Gastrocnemius medialis (tissue), 4 donors: Measurements from ENCODE around the gene RPS6KC1.

Experiments
- POLR2A ChIP-seq, 2 donors: fragments of 450-650 bp; IDR thresholded peaks; one replicate each; pipeline ENCODE4 v1.6.1; 2017; ENCODE audit warnings: antibody characterized with exemption in 2 of 2, mild to moderate bottlenecking in 2 of 2, moderate library complexity in 2 of 2
- TF ChIP-seq, protein P1 (sequence below), 5 experiments: fragments of 450-650 bp in 3 of 5; fragments of 200-600 bp in 2 of 5; sonication (generic) in 2 of 5; IDR thresholded peaks in 4 of 5; conservative IDR thresholded peaks in 1 of 5; 1 replicate in 4 of 5; 2 replicates in 1 of 5; pipeline ENCODE4 v1.5.1; 2016 to 2019; ENCODE audit warnings: antibody characterized with exemption in 5 of 5, mild to moderate bottlenecking in 3 of 5, moderate library complexity in 3 of 5

DNA sequence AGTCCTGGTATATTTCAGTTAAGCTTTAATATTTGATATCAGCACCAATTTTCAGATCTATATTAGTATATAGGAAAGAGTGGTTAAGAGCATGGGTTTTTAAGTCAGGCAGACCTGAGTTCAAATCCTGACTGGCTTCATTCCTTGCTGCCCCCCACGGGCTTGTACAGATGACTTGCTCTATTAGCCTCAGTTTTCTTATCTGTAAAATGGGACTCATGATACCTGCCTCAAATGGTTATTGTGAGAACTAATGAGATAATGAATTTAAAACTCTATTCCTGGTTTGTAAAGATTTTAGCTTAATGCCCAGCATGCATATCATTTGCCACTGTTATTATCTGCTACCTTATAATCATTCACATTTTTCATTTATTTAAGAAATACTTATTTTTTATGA, 264.5 kb downstream of the RPS6KC1 start:
- no peak for TF ChIP-seq POLR2A (IDR thresholded peaks at IDR 0.05)
- TF ChIP-seq, protein P1, sequence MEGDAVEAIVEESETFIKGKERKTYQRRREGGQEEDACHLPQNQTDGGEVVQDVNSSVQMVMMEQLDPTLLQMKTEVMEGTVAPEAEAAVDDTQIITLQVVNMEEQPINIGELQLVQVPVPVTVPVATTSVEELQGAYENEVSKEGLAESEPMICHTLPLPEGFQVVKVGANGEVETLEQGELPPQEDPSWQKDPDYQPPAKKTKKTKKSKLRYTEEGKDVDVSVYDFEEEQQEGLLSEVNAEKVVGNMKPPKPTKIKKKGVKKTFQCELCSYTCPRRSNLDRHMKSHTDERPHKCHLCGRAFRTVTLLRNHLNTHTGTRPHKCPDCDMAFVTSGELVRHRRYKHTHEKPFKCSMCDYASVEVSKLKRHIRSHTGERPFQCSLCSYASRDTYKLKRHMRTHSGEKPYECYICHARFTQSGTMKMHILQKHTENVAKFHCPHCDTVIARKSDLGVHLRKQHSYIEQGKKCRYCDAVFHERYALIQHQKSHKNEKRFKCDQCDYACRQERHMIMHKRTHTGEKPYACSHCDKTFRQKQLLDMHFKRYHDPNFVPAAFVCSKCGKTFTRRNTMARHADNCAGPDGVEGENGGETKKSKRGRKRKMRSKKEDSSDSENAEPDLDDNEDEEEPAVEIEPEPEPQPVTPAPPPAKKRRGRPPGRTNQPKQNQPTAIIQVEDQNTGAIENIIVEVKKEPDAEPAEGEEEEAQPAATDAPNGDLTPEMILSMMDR (IDR thresholded peaks at IDR 0.05 in 4 of 5, conservative IDR thresholded peaks at IDR 0.05 in 1 of 5) = no peak
